HG03066 (cell line): ENCODE data around the gene SAMD5.

ENCODE experiments used
- ATAC-seq: cut with Tn5 transposase; IDR thresholded peaks from one replicate; pipeline ENCODE4 v1.9.1; 2021; ENCODE audit warnings: low read depth; ENCODE audit not compliant: unreplicated experiment

SAMD5 gene

GRCh38 chr6:147508042-147508865 is at the start of gene SAMD5:
SAMD5 (plus strand) TSS chr6:147508690; CDS start chr6:147508929, 239 bp downstream.
- ATAC-seq: peak; percentile 35

GRCh38 chr6:147459780-147460179 is 48.7 kb upstream of the SAMD5 start:
- no peak for ATAC-seq

DNA sequence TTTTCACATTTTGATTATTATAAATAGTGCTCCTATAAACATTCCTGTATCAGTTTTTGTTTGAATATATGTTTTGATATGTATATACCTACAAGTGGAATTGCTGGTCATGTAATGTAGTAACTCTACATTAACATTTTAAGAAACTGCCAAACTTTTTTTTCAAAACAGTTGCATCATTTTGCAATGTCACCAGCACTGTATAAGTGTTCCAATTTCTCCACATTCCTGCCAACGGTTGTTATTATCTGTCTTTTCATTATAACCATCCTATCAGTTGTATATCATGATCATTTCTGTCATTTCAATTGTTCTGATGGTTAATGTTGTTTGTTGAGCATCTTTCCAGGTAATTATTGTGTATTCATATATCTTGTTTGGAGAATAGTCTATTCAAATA is 44.8 kb upstream of the SAMD5 start:
- ATAC-seq: no peak

DNA sequence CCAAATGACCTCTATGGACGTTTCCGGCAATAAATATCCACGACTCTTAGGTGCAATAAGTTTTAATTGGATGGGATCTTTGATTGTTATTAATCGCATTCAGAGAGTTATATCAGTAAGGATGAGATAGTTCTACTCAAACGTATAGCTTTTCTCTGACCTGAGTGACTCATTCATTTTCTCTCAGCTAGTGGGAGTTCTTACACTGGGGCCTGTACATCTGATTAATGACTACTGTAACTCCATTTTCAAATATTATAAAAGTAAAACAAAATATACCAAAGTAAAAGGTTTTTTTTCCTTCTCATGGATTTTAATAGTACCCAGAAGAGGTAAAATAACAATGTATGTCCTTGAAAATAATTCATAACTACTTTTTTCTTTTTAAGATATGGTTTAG is 41.1 kb upstream of the SAMD5 start:
- no peak for ATAC-seq

DNA sequence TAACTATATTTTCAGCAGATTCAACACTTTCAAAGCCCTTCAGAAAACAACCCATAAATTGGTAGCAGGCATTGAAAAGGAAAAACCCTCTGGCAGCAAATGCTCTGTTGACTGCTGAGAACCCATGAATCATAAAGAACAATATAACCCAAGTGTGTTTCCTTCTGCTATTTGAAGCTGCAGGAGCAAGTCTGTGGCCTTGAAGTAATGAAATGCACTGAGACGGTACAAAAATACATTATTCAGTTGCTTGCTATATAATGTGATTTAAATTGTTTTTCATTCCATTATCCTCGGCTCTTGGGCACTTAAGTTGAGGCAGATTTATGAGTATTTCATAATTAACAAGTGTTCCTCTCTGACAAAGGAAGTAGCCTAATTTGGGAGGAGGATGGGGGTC is 40.6 kb upstream of the SAMD5 start:
- ATAC-seq: no peak

GRCh38 chr6:147468634-147469033 is 39.9 kb upstream of the SAMD5 start:
- ATAC-seq: no peak

- no peak for ATAC-seq
These were observed 28.6 kb upstream of the SAMD5 start for GRCh38 chr6:147479857-147480256.

- ATAC-seq: no peak
These were observed 21.8 kb upstream of the SAMD5 start for GRCh38 chr6:147486683-147487082.

GRCh38 chr6:147497472-147497871 is 11.0 kb upstream of the SAMD5 start:
- no peak for ATAC-seq

- no peak for ATAC-seq
These were observed 4.9 kb upstream of the SAMD5 start for GRCh38 chr6:147503587-147503986.

- ATAC-seq: no peak
These were observed 3.6 kb upstream of the SAMD5 start for GRCh38 chr6:147504848-147505247.

DNA sequence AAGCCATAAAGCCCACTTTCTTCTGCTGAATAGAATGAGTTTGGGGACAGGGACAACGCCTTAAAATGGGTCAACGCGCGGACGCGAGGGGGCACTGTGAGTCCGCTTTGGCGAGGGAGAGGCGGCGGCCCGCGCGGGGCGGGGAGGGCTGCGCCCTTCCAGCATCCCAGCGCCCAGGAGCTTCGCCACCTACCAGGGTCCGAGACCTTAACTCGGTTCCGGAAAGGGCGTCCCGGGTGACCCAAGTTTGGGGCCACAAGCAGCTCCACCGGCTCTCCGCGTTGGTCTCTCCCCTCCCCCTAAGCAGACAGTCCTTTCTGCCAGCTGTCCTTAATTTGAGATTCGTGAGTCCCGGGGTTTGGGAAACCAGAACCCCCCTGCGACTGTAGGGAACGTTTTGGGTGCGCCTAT is 1.8 kb upstream of the SAMD5 start:
- ATAC-seq: no peak

GRCh38 chr6:147507162-147508041 is 1.1 kb upstream of the SAMD5 start:
- no peak for ATAC-seq

DNA sequence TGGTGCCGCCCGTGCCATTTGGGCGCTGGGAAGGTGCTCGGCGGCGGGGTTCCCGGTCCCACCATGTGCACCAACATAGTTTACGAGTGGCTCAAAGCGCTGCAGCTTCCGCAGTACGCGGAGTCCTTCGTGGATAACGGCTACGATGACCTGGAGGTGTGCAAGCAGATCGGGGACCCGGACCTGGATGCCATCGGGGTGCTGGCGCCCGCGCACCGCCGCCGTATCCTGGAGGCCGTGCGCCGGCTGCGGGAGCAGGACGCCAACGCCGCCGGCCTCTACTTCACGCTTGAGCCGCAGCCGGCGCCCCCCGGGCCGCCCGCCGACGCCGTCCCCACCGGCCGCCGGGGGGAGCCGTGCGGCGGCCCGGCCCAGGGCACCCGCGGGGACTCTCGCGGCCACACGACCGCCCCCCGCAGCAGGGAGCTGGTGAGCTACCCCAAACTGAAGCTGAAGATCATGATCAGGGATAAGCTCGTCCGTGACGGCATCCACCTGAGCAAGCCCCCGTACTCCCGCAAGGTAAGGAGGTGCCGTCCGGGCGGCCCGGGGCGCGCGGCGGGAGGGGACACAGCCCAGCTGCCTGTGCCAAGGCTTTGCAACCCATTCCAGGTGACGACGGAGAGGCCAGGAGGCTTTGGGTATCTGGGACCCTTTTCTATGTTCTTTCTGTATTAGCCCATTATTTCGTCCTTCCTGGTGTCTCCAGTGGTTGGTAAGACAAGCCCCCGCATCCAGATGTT is 547 bp downstream of the SAMD5 start:
- ATAC-seq: no peak

DNA sequence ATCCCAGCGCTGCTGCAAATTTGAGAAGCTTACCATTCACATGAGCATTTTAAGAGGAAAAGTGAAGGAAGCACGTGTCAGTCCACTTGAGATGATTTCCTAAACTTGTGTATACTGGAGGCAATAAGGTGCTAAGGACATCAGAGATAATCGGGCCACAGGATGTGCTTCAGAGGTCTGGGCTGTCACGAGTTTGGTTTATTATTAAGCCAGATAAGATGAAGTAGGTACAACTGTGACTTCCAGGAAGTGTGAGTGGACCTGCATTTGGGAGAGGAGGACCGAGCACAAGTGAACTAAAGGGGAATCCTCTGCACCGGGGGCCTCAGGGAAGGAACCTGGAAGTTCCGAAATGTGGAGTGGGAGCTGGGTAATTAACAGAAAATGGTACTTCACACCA is 1.4 kb downstream of the SAMD5 start:
- ATAC-seq: no peak

- ATAC-seq: no peak
These were observed 2.6 kb downstream of the SAMD5 start for GRCh38 chr6:147510929-147511590.

DNA sequence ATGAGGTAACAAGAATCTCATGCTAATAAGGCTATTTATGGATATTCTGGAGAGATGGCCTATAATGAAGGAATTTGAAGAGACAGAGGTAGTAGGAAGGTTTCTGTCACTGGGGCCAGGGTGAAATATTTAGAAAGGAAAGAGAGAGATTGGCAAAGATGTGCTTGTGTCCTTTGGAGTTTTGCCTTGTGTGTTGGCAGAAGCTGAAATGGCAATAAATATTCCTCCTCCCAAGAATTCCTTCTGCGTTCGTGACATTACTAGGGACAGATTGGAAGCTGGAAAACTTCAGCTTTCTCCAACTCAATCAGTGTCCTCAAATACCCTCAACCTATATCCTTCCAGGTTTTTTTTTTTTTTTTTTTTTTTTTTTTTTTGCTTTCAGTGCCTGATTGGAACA is 6.3 kb downstream of the SAMD5 start:
- ATAC-seq: no peak

DNA sequence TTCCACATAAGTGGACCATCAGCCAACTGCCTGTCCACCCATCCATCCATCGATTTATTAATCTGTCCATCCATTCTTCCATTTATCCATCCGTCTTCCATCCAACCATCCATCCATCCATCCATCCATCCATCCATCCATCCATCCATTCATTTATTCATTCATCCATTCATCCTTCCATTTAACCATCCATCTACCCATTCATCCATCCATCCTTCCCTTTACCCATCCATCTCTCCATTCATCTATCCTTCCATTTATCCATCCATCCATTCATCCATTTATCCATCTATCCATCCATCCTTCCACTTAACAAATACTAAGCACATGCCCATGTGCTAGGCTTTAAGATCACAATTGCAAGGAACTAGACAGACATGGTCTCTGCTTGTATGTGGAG is 6.8 kb downstream of the SAMD5 start:
- ATAC-seq: no peak

- no peak for ATAC-seq
These were observed 14.1 kb downstream of the SAMD5 start for GRCh38 chr6:147522597-147522996.

GRCh38 chr6:147525519-147526209 is 17.2 kb downstream of the SAMD5 start:
- ATAC-seq: no peak
